AG09309 (cell line): Measurements from ENCODE around the gene PHB1.

Source experiments
- DNase-seq: peaks from one replicate; pipeline ENCODE4 v3.0.0-alpha.2; 2010; ENCODE audit warnings: low read depth
- H3K4me3 ChIP-seq: 2 replicates; pipeline ENCODE4 v1.5.1; 2011; ENCODE audit warnings: mild to moderate bottlenecking, low read depth, low read length, moderate library complexity; ENCODE audit not compliant: control insufficient read depth
- TF ChIP-seq, protein P1 (sequence below): IDR thresholded peaks from 2 replicates; pipeline ENCODE4 v1.5.1; 2011; ENCODE audit warnings: mild to moderate bottlenecking, low read depth, low read length, inconsistent platforms; ENCODE audit not compliant: insufficient read depth, control insufficient read depth; ENCODE audit errors: missing control alignments

The PHB1 gene

GRCh38 chr17:49403514-49404289, 11.0 kb downstream of the PHB1 start:
- H3K4me3 ChIP-seq: no peak overlapping the region
- TF ChIP-seq, protein P1, sequence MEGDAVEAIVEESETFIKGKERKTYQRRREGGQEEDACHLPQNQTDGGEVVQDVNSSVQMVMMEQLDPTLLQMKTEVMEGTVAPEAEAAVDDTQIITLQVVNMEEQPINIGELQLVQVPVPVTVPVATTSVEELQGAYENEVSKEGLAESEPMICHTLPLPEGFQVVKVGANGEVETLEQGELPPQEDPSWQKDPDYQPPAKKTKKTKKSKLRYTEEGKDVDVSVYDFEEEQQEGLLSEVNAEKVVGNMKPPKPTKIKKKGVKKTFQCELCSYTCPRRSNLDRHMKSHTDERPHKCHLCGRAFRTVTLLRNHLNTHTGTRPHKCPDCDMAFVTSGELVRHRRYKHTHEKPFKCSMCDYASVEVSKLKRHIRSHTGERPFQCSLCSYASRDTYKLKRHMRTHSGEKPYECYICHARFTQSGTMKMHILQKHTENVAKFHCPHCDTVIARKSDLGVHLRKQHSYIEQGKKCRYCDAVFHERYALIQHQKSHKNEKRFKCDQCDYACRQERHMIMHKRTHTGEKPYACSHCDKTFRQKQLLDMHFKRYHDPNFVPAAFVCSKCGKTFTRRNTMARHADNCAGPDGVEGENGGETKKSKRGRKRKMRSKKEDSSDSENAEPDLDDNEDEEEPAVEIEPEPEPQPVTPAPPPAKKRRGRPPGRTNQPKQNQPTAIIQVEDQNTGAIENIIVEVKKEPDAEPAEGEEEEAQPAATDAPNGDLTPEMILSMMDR: no peak
- DNase-seq: no peak

DNA sequence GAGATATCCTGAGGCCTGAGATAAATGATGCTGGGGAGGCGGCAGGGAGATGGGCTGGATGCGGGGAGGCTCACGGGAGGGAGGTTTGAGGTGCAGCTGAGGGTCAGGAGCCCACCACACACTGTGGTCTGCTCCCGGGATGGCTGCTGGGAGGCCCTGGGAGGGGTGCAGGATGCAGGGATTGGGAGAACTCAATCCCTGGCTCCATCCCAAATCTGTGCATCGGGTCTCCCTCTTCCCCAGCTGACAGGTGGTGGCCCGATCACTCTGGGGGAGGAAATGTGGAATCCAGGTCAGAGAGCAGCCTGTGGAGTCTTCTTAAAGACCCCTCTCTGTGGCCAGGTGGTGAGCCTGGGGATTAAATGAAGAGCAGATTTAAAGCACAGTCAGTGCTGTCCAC, 12.0 kb downstream of the PHB1 start:
- no peak for DNase-seq
- no peak overlapping the region for H3K4me3 ChIP-seq
- TF ChIP-seq, protein P1: no peak

DNA sequence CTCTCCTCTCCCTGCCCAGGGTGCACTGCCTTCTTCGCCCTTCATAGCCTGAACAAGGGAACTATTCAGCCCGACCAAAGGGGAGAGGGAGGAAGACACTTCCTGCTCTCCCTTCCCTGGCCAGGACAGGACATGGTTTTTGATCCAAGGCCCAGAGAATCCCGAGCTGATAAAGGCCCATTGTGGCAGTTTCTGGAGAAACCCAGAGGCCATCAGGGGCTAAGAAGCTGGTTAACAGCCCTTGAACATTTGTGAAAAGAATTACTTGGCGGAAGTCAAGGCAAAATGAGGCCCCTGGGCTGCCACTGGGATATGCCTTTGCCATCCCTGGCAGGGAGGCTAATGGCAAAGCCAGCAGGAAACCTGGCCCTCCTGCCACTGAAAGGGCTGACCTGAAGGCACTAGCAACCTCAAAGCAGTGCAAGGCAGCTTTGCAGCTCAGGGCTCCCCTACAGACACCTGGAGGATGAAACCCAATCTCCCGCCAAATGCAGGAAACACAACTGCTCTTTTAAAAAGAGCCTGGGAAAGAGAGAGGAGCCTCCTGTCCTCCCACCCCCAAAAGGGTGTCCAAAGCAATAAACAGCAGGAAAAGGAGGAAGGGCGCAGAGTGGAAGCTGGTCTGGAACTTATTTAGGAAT, 12.6 kb downstream of the PHB1 start:
- TF ChIP-seq, protein P1: no peak
- no peak overlapping the region for H3K4me3 ChIP-seq
- DNase-seq: no peak

- H3K4me3 ChIP-seq: no peak overlapping the region
- DNase-seq: no peak
- TF ChIP-seq, protein P1: no peak
Observed at GRCh38 chr17:49399995-49400394, 14.7 kb downstream of the PHB1 start.

GRCh38 chr17:49397586-49397985, 17.1 kb downstream of the PHB1 start:
- no peak for DNase-seq
- TF ChIP-seq, protein P1: no peak

DNA sequence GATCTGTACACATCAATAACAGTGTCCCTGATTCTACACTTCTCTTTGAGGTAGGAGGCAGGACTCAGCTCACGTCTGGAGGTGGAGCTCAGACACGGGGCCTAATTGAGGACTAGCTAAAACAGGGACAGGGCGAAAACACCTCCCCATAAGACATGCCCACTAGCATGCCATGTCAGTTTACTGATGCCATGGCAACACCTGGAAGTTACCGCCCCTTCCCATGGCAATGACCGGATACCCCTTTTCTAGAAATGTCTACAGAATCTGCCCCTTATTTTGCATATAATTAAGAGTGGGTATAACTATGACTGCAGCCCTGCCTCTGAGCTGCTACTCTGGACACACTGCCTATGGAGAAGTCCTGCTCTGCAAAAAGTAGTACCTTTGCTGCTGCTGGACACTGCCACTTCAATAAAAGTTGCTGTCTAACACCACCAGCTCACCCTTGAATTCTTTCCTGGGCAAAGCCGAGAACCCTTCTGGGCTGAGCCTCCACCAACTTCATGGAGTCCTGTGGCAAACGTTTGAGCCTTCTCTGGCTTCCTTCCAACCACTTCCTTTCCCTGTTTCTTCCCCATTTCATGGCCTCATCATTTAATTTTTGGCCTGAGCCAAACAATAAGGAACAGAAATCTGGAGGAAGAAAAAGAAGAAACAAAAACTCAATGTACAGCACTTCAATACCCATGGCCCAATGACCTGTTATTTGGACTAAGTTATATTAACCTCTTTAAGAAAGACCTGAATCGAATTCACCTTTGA, 21.0 kb downstream of the PHB1 start:
- TF ChIP-seq, protein P1: no peak
- DNase-seq: no peak
- H3K4me3 ChIP-seq: no peak overlapping the region

More at GRCh38 chr17:49397586-49397985, 17.1 kb downstream of the PHB1 start:
- H3K4me3 ChIP-seq: no peak overlapping the region
